ENCODE data around the gene EIF4EBP2. TPM values are rescaled to one million over a fixed set of nuclear protein-coding genes. Genes with fewer than 3 reads are reported as not detected.

EIF4EBP2 gene
- polyA plus RNA-seq, 1 experiment, result 13.4 TPM

GRCh38 chr10:70404787-70405036 lies 767 bp downstream of the EIF4EBP2 start:
- ChIA-PET CTCF (interaction anchor here (1.2 to 2.1 kb wide), 5 partner anchors 25 to 288 kb away, joined by 4 to 8 read pairs (median 5); no protein-coding TSS in a partner anchor), POLR2A (interaction anchor here (0.6 to 1.2 kb wide), 2 partner anchors 14 to 23 kb away, joined by 4 read pairs; no protein-coding TSS in a partner anchor)
- no peak for TF ChIP-seq CTCF (IDR thresholded peaks at IDR 0.05; ENCODE audit: insufficient read depth, low read depth, low read length)
- no peaks in the 10 kb centered on the region for H3K36me3 ChIP-seq (ENCODE audit: control insufficient read depth, insufficient read depth, low read length)
- H3K4me3 ChIP-seq (ENCODE audit: low read depth, low read length), result peak overlapping the region; percentile 94
- DNase-seq (ENCODE audit: low read depth), result no peak
- no peaks in the 10 kb centered on the region for H3K27me3 ChIP-seq (ENCODE audit: control insufficient read depth, insufficient read depth, low read length)

- TF ChIP-seq CTCF (IDR thresholded peaks at IDR 0.05; ENCODE audit: insufficient read depth, low read depth, low read length), result no peak
- Histone ChIP-seq H3K27me3 (ENCODE audit: control insufficient read depth, insufficient read depth, low read length) (no peaks in the 10 kb centered on the region), H3K4me3 (ENCODE audit: low read depth, low read length) (peak overlapping the region; percentile 94), H3K36me3 (ENCODE audit: control insufficient read depth, insufficient read depth, low read length) (no peaks in the 10 kb centered on the region)
- ChIA-PET POLR2A (interaction anchor here (0.6 to 1.2 kb wide), 3 partner anchors 13 to 259 kb away, joined by 3 to 4 read pairs (median 4); no protein-coding TSS in a partner anchor), CTCF (interaction anchor here (1.0 to 2.1 kb wide), 8 partner anchors 10 to 289 kb away, joined by 3 to 8 read pairs (median 5); partner anchors contain the start of gene TYSND1)
- peak; percentile 95 for DNase-seq (ENCODE audit: low read depth)
These were observed 1.3 kb downstream of the EIF4EBP2 start for GRCh38 chr10:70405037-70405824.

- CTCF ChIA-PET, result no interaction called here
These were observed 5.8 kb downstream of the EIF4EBP2 start for GRCh38 chr10:70409772-70410171.

GRCh38 chr10:70410608-70411007 lies 6.7 kb downstream of the EIF4EBP2 start:
- CTCF ChIA-PET, result interaction anchor here (0.7 kb wide), 1 partner anchor 16 kb away, joined by 3 read pairs; no protein-coding TSS in a partner anchor
- TF ChIP-seq CTCF (IDR thresholded peaks at IDR 0.05; ENCODE audit: insufficient read depth, low read depth, low read length), result no peak

More at GRCh38 chr10:70409772-70410171, 5.8 kb downstream of the EIF4EBP2 start:
- no peak for DNase-seq (ENCODE audit: low read depth)
- Histone ChIP-seq H3K27me3 (ENCODE audit: control insufficient read depth, insufficient read depth, low read length) (no peaks in the 10 kb centered on the region), H3K4me3 (ENCODE audit: low read depth, low read length) (no peak overlapping the region), H3K36me3 (ENCODE audit: control insufficient read depth, insufficient read depth, low read length) (0 out of 2 replicates have a peak, but pooled peaks cover 1% of the 10 kb centered on the region)
- no peak for TF ChIP-seq CTCF (IDR thresholded peaks at IDR 0.05; ENCODE audit: insufficient read depth, low read depth, low read length)
- POLR2A ChIA-PET, result no interaction called here

DNA sequence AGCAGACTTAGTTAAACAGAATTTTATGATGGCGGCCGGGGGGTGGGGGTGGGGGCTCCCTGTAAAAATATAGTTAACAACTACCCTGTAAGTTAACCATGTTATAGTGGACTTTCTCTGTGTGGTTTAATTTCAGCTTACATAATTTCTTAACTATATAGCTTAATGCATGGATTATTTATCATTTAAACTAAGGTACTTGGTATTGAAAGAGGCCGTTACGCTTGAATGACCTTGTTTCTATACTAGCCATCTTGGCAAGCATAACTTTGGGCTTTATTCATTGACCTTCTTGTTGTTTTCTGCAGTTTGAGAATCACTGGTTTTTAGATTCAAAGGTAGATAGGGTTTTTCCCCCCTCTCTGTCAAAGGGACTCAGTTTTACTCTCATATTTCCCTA lies 8.4 kb downstream of the EIF4EBP2 start:
- POLR2A ChIA-PET, result no interaction called here

More at GRCh38 chr10:70410608-70411007, 6.7 kb downstream of the EIF4EBP2 start:
- H3K4me3 ChIP-seq (ENCODE audit: low read depth, low read length), result no peak overlapping the region
- H3K36me3 ChIP-seq (ENCODE audit: control insufficient read depth, insufficient read depth, low read length), result peaks cover 1% of the 10 kb centered on the region; the same call in 1 of the 2 replicates
- no peaks in the 10 kb centered on the region for H3K27me3 ChIP-seq (ENCODE audit: control insufficient read depth, insufficient read depth, low read length)
- POLR2A ChIA-PET, result no interaction called here
- no peak for DNase-seq (ENCODE audit: low read depth)

More for the DNA sequence above, 8.4 kb downstream of the EIF4EBP2 start:
- H3K36me3 ChIP-seq (ENCODE audit: control insufficient read depth, insufficient read depth, low read length), result peaks cover 1% of the 10 kb centered on the region; the same call in 1 of the 2 replicates
- no peak overlapping the region for H3K4me3 ChIP-seq (ENCODE audit: low read depth, low read length)
- DNase-seq (ENCODE audit: low read depth), result no peak
- no peaks in the 10 kb centered on the region for H3K27me3 ChIP-seq (ENCODE audit: control insufficient read depth, insufficient read depth, low read length)
- TF ChIP-seq CTCF (IDR thresholded peaks at IDR 0.05; ENCODE audit: insufficient read depth, low read depth, low read length), result no peak
- CTCF ChIA-PET, result no interaction called here

Measured in BJ (cell line).